ENCODE results near the gene TBC1D7. TPM values are rescaled to one million over a fixed set of nuclear protein-coding genes. Genes with fewer than 3 reads are reported as not detected.

The TBC1D7 gene
- total RNA-seq, 4 donors from 2014 or later, result 4.4 to 23.6 (median 12.5) TPM; not detected in 1

DNA sequence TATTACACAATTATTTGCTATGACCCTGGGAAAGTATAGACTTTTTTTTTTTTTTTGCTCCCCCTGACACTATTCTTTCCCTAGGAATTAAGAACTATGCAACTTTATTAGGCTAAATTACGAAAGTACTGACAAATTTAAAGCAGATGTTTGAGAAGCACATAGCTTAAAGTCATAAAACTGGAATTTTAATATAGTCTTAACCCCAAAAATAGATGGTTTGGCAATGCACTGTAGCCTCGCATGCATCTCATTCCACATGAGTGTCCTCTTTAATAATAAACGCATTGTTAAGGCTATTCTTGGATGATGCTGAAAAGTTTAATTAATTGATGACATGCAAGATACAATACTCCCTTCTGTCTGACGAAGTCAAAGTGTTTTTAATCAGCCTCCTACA lies 49.3 kb downstream of the TBC1D7 start:
- Histone ChIP-seq H3K9me3 (no peaks in the 10 kb centered on the region), H3K4me3 (no peak overlapping the region), H3K27me3 (no peaks in the 10 kb centered on the region), H3K4me1 (no peaks in the 10 kb centered on the region), H3K27ac (no peak overlapping the region), H3K36me3 (no peaks in the 10 kb centered on the region)
- TF ChIP-seq POLR2A (IDR thresholded peaks at IDR 0.05), result no peak
- TF ChIP-seq, protein P1, sequence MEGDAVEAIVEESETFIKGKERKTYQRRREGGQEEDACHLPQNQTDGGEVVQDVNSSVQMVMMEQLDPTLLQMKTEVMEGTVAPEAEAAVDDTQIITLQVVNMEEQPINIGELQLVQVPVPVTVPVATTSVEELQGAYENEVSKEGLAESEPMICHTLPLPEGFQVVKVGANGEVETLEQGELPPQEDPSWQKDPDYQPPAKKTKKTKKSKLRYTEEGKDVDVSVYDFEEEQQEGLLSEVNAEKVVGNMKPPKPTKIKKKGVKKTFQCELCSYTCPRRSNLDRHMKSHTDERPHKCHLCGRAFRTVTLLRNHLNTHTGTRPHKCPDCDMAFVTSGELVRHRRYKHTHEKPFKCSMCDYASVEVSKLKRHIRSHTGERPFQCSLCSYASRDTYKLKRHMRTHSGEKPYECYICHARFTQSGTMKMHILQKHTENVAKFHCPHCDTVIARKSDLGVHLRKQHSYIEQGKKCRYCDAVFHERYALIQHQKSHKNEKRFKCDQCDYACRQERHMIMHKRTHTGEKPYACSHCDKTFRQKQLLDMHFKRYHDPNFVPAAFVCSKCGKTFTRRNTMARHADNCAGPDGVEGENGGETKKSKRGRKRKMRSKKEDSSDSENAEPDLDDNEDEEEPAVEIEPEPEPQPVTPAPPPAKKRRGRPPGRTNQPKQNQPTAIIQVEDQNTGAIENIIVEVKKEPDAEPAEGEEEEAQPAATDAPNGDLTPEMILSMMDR (IDR thresholded peaks at IDR 0.05), result no peak
- intact Hi-C loops (cut with DNase I; ENCODE audit: low total_unique reads), result no loop called here
- no peak for DNase-seq

DNA sequence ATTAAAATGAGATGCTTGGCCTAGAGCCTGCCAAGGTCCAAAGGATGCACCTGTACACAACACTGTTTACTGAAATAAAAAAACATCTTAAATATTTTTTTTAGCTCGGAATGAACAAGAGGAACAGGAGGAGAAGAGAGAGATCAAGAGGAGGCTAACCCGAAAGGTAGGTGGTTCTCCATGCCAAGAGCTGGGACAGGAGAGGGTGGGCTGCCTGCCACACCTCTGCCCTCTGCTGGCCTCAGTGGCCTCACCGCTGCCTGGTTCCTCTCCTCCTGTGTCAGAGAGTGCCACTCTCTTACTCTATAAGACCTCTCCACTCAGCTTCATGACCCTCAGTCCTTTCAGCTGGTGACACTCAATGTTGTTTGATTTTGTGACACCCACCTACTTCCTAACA lies 50.2 kb downstream of the TBC1D7 start:
- Histone ChIP-seq H3K4me3 (no peak overlapping the region), H3K27ac (no peak overlapping the region), H3K27me3 (no peaks in the 10 kb centered on the region), H3K4me1 (no peaks in the 10 kb centered on the region), H3K9me3 (no peaks in the 10 kb centered on the region), H3K36me3 (no peaks in the 10 kb centered on the region)
- no peak for DNase-seq
- intact Hi-C loops (cut with DNase I; ENCODE audit: low total_unique reads), result no loop called here
- TF ChIP-seq POLR2A (IDR thresholded peaks at IDR 0.05), result no peak
- TF ChIP-seq, protein P1 (IDR thresholded peaks at IDR 0.05), result no peak

DNA sequence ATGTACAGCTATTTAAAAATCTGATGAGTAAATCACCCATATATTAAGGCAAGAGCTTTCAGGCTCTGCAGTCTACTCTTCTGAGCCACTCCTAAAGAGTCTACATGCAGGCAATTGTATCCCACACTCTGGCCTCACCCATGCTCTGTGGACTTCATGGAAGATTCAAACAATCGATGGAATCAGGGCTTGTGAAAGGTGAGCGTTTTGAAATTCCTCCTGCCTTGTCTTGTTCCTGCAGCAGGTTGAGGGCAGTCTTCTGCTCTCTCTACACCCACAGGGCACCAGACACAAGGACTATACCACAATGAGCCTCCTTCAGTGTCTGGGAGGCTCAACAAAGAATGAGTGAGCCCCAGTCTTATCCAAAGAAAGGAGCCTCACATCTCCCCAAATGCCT lies 51.1 kb downstream of the TBC1D7 start:
- DNase-seq, result no peak
- Histone ChIP-seq H3K36me3 (no peaks in the 10 kb centered on the region), H3K27me3 (no peaks in the 10 kb centered on the region), H3K9me3 (no peaks in the 10 kb centered on the region), H3K27ac (no peak overlapping the region), H3K4me3 (no peak overlapping the region), H3K4me1 (no peaks in the 10 kb centered on the region)
- intact Hi-C loops (cut with DNase I; ENCODE audit: low total_unique reads), result no loop called here
- TF ChIP-seq, protein P1 (IDR thresholded peaks at IDR 0.05), result no peak
- no peak for TF ChIP-seq POLR2A (IDR thresholded peaks at IDR 0.05)

DNA sequence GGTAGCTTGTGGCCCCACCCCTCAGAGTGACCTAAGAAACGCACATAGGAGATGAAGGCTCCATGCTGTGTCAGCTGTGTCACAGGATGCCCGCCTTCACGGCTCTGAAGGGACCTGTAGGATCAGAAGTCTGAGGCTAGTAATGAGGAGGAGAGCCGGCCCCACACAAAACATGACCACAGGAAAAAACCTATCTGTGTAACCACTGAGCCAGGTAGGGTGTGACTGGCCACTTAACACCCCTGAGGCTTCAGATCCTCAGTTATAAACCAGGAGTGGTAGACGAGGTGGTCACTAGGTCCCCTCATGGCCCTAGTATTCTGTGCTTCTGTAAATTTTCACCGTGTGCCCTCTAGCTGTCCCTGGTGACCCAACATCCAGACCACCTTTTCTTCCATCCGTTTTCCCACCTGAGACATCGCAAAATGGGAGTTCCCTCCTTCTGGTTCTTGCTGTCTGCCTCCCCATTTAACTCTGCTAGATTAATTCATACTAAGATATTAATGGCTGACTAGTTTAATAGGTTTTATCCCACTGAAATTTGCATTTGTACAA lies 52.8 kb downstream of the TBC1D7 start:
- Histone ChIP-seq H3K9me3 (no peaks in the 10 kb centered on the region), H3K4me3 (no peak overlapping the region), H3K36me3 (no peaks in the 10 kb centered on the region), H3K27ac (no peak overlapping the region), H3K4me1 (no peaks in the 10 kb centered on the region), H3K27me3 (no peaks in the 10 kb centered on the region)
- intact Hi-C loops (cut with DNase I; ENCODE audit: low total_unique reads), result no loop called here
- TF ChIP-seq POLR2A (IDR thresholded peaks at IDR 0.05), result no peak
- TF ChIP-seq, protein P1 (IDR thresholded peaks at IDR 0.05), result no peak
- no peak for DNase-seq

DNA sequence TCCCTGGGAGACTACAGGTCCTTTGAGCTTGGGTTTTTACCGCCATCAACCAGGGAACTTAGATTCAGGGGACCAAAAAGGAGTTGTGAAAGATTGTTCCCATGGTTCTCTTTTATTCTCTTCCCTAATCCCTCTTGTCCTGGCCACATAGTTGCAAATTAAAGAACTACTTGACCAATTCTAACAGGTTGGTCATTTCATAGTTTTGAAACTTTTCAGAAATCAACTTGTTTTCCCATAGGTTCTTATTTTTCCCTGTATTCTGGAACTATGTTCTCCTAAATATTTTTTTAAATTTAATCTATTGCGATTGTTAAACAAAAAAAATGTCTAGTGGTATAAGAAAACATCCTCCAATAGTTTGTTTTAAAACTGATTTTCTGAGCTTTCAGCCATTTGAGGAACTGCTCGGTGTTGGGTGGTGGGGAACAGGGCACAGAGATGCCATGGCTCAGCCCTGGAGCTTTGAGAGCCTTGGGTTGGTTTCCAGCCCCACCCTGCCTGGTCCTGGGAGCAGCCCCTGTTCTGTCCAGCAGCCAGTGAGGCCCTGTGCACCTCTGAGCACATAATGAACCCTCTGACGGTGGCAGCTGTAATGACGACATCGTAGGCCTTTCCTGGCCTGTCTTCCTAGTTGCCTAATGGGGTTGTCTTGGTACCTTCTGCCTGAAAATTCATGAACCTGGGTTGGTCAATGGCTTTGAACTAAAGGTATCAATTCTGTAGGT lies 53.5 kb downstream of the TBC1D7 start:
- intact Hi-C loops (cut with DNase I; ENCODE audit: low total_unique reads), result no loop called here
- TF ChIP-seq, protein P1 (IDR thresholded peaks at IDR 0.05), result no peak
- no peak for TF ChIP-seq POLR2A (IDR thresholded peaks at IDR 0.05)

More for the DNA sequence above, 53.5 kb downstream of the TBC1D7 start:
- no peak overlapping the region for H3K27ac ChIP-seq
- no peaks in the 10 kb centered on the region for H3K36me3 ChIP-seq
- H3K4me1 ChIP-seq, result no peaks in the 10 kb centered on the region
- H3K4me3 ChIP-seq, result no peak overlapping the region
- no peaks in the 10 kb centered on the region for H3K27me3 ChIP-seq
- H3K9me3 ChIP-seq, result no peaks in the 10 kb centered on the region
- DNase-seq, result no peak

Data from uterus (tissue), 4 donors.